Uterus (tissue), 4 donors: ENCODE data around the gene ANKK1. TPM values are rescaled to one million over a fixed set of nuclear protein-coding genes. Genes with fewer than 3 reads are reported as not detected.

Experiments used
- DNase-seq, 2 donors: peaks; one replicate each; pipeline ENCODE4 v3.0.0-alpha.2; 2019 to 2020
- H3K27ac ChIP-seq, 2 donors: fragments of 200-600 bp; sonication (generic); 1 replicate in 1 of 2; 2 replicates in 1 of 2; pipeline ENCODE4 v1.5.1; 2016 to 2018
- H3K27me3 ChIP-seq, 2 donors: fragments of 200-600 bp; sonication (generic); one replicate each; pipeline ENCODE4 v1.5.1; 2018 to 2019; ENCODE audit warnings: control low read depth in 1 of 2
- H3K36me3 ChIP-seq, 2 donors: fragments of 200-600 bp; sonication (generic); one replicate each; pipeline ENCODE4 v1.5.1; 2019; ENCODE audit warnings: control low read depth in 1 of 2
- H3K4me1 ChIP-seq, 2 donors: fragments of 200-600 bp; sonication (generic); one replicate each; pipeline ENCODE4 v1.5.1; 2018 to 2019; ENCODE audit warnings: control low read depth in 1 of 2
- H3K4me3 ChIP-seq, 2 donors: fragments of 200-600 bp; sonication (generic); 1 replicate in 1 of 2; 2 replicates in 1 of 2; pipeline ENCODE4 v1.5.1; 2018 to 2019; ENCODE audit warnings: mild to moderate bottlenecking in 1 of 2
- H3K9me3 ChIP-seq, 2 donors: fragments of 200-600 bp; sonication (generic); one replicate each; pipeline ENCODE4 v1.5.1; 2019; ENCODE audit warnings: control low read depth in 1 of 2
- CTCF ChIP-seq, 4 experiments: fragments of 200-600 bp in 2 of 4; fragments of 450-650 bp in 2 of 4; sonication (generic) in 2 of 4; IDR thresholded peaks; one replicate each; pipeline ENCODE4 v1.5.1; 2016 to 2019; ENCODE audit warnings: antibody characterized with exemption in 4 of 4, mild to moderate bottlenecking in 2 of 4, moderate library complexity in 1 of 4
- POLR2A ChIP-seq, 2 donors: fragments of 450-650 bp; IDR thresholded peaks; one replicate each; pipeline ENCODE4 v1.6.1; 2016; ENCODE audit warnings: antibody characterized with exemption in 2 of 2, mild to moderate bottlenecking in 1 of 2, moderate library complexity in 1 of 2
- intact Hi-C: fragments of 100-400 bp; cut with DNase I; formaldehyde crosslinking; loops from one replicate; pipeline ENCODE4 v1.15.1; 2023; ENCODE audit warnings: low total_unique reads
- total RNA-seq, 4 donors: library from RNA; depleted of rRNA in 3 of 4; stranded (reverse); fragments of >200 nt in 3 of 4; gene quantifications; one replicate each; pipeline versions ENCODE4 v1.1.0 to v1.2.4, GENCODE V29; 2014 to 2023
- donor health status: DM: yes; HTN: yes; CAD: no.

Gene ANKK1
- total RNA-seq, 4 donors from 2014 or later = 0.41 to 1.0 TPM; not detected in 2

GRCh38 chr11:113370634-113371033 lies 16.9 kb upstream of the ANKK1 start:
- Histone ChIP-seq H3K9me3 (no peaks in the 10 kb centered on the region), H3K4me3 (no peak overlapping the region), H3K36me3 (no peaks in the 10 kb centered on the region), H3K27me3 (no peaks in the 10 kb centered on the region), H3K27ac (no peak overlapping the region), H3K4me1 (no peaks in the 10 kb centered on the region)
- TF ChIP-seq POLR2A (IDR thresholded peaks at IDR 0.05) (no peak), CTCF (IDR thresholded peaks at IDR 0.05) (no peak)
- no peak for DNase-seq
- intact Hi-C loops = no loop called here

GRCh38 chr11:113372309-113372708 lies 15.3 kb upstream of the ANKK1 start:
- Histone ChIP-seq H3K4me3 (no peak overlapping the region), H3K27me3 (no peaks in the 10 kb centered on the region), H3K36me3 (no peaks in the 10 kb centered on the region), H3K4me1 (no peaks in the 10 kb centered on the region), H3K27ac (no peak overlapping the region), H3K9me3 (no peaks in the 10 kb centered on the region)
- TF ChIP-seq CTCF (IDR thresholded peaks at IDR 0.05) (no peak), POLR2A (IDR thresholded peaks at IDR 0.05) (no peak)
- intact Hi-C loops = no loop called here
- no peak for DNase-seq

- H3K27ac ChIP-seq = peak overlapping the region in 1 of 2 donors; percentile 41
- TF ChIP-seq POLR2A (IDR thresholded peaks at IDR 0.05) (no peak), CTCF (IDR thresholded peaks at IDR 0.05) (no peak)
- H3K4me3 ChIP-seq = no peak overlapping the region
- no peaks in the 10 kb centered on the region for H3K36me3 ChIP-seq
- H3K9me3 ChIP-seq = no peaks in the 10 kb centered on the region
- no peak for DNase-seq
- no peaks in the 10 kb centered on the region for H3K4me1 ChIP-seq
- intact Hi-C loops = no loop called here
- H3K27me3 ChIP-seq = no peaks in the 10 kb centered on the region
These were observed 14.3 kb upstream of the ANKK1 start for GRCh38 chr11:113373306-113373705.

- H3K27me3 ChIP-seq = no peaks in the 10 kb centered on the region
- H3K4me1 ChIP-seq = no peaks in the 10 kb centered on the region
- H3K27ac ChIP-seq = peak overlapping the region in 1 of 2 donors; percentile 41
- no peak for DNase-seq
- H3K4me3 ChIP-seq = peak overlapping the region in 1 of 2 donors; percentile 13
- intact Hi-C loops = no loop called here
- H3K36me3 ChIP-seq = no peaks in the 10 kb centered on the region
- H3K9me3 ChIP-seq = no peaks in the 10 kb centered on the region
- TF ChIP-seq CTCF (IDR thresholded peaks at IDR 0.05) = no peak
- TF ChIP-seq POLR2A (IDR thresholded peaks at IDR 0.05) = no peak
These were observed 13.5 kb upstream of the ANKK1 start for GRCh38 chr11:113373981-113374560.

- no peaks in the 10 kb centered on the region for H3K27me3 ChIP-seq
- no peaks in the 10 kb centered on the region for H3K36me3 ChIP-seq
- no peak for DNase-seq
- TF ChIP-seq CTCF (IDR thresholded peaks at IDR 0.05) = no peak
- no peak for TF ChIP-seq POLR2A (IDR thresholded peaks at IDR 0.05)
- no peak overlapping the region for H3K4me3 ChIP-seq
- no peaks in the 10 kb centered on the region for H3K9me3 ChIP-seq
- no peaks in the 10 kb centered on the region for H3K4me1 ChIP-seq
- intact Hi-C loops = no loop called here
- H3K27ac ChIP-seq = no peak overlapping the region
These were observed 12.2 kb upstream of the ANKK1 start for GRCh38 chr11:113375402-113375801.
